ENCODE data around the gene PRLR. TPM values are rescaled to one million over a fixed set of nuclear protein-coding genes. Genes with fewer than 3 reads are reported as not detected.

PRLR gene
- total RNA-seq, 1 donor from 2014 or later = 3.2 TPM

- intact Hi-C loops (cut with DNase I) = loop anchor here (10.0 kb wide), 1 partner anchor 827 kb away; no protein-coding TSS in a partner anchor
- no peaks in the 10 kb centered on the region for H3K4me1 ChIP-seq
- ATAC-seq (no peak), DNase-seq (no peak)
- no peak for TF ChIP-seq CTCF (IDR thresholded peaks at IDR 0.05)
- no peaks in the 10 kb centered on the region for H3K27me3 ChIP-seq (ENCODE audit: low read depth)
- H3K27ac ChIP-seq = no peak overlapping the region
- no peaks in the 10 kb centered on the region for H3K36me3 ChIP-seq
- no peak overlapping the region for H3K4me3 ChIP-seq
- H3K9me3 ChIP-seq = no peaks in the 10 kb centered on the region
Measured at GRCh38 chr5:35098214-35098613, 132.1 kb downstream of the PRLR start.

- intact Hi-C loops (cut with DNase I) = loop anchor here (10.0 kb wide), 1 partner anchor 828 kb away; no protein-coding TSS in a partner anchor
- Histone ChIP-seq H3K27me3 (ENCODE audit: low read depth) (no peaks in the 10 kb centered on the region), H3K36me3 (no peaks in the 10 kb centered on the region), H3K4me3 (no peak overlapping the region), H3K9me3 (no peaks in the 10 kb centered on the region), H3K27ac (no peak overlapping the region), H3K4me1 (no peaks in the 10 kb centered on the region)
- DNase-seq (no peak), ATAC-seq (no peak)
- TF ChIP-seq CTCF (IDR thresholded peaks at IDR 0.05) = no peak
Measured at GRCh38 chr5:35096932-35097331, 133.4 kb downstream of the PRLR start.

GRCh38 chr5:35096216-35096615 lies 134.1 kb downstream of the PRLR start:
- intact Hi-C loops (cut with DNase I) = loop anchor here (10.0 kb wide), 1 partner anchor 829 kb away; no protein-coding TSS in a partner anchor
- TF ChIP-seq CTCF (IDR thresholded peaks at IDR 0.05) = no peak
- ATAC-seq (no peak), DNase-seq (no peak)
- H3K36me3 ChIP-seq = no peaks in the 10 kb centered on the region
- no peaks in the 10 kb centered on the region for H3K4me1 ChIP-seq
- H3K27me3 ChIP-seq (ENCODE audit: low read depth) = no peaks in the 10 kb centered on the region
- H3K4me3 ChIP-seq = no peak overlapping the region
- H3K27ac ChIP-seq = no peak overlapping the region
- no peaks in the 10 kb centered on the region for H3K9me3 ChIP-seq

- H3K9me3 ChIP-seq = no peaks in the 10 kb centered on the region
- no peak overlapping the region for H3K4me3 ChIP-seq
- intact Hi-C loops (cut with DNase I) = loop anchor here (10.0 kb wide), 1 partner anchor 829 kb away; no protein-coding TSS in a partner anchor
- no peaks in the 10 kb centered on the region for H3K27me3 ChIP-seq (ENCODE audit: low read depth)
- H3K27ac ChIP-seq = no peak overlapping the region
- ATAC-seq (no peak), DNase-seq (no peak)
- no peak for TF ChIP-seq CTCF (IDR thresholded peaks at IDR 0.05)
- H3K36me3 ChIP-seq = no peaks in the 10 kb centered on the region
- no peaks in the 10 kb centered on the region for H3K4me1 ChIP-seq
Measured at GRCh38 chr5:35095366-35095765, 134.9 kb downstream of the PRLR start.

GRCh38 chr5:35094948-35095347 lies 135.3 kb downstream of the PRLR start:
- intact Hi-C loops (cut with DNase I) = loop anchor here (10.0 kb wide), 1 partner anchor 830 kb away; no protein-coding TSS in a partner anchor
- H3K4me1 ChIP-seq = no peaks in the 10 kb centered on the region
- no peak overlapping the region for H3K27ac ChIP-seq
- no peaks in the 10 kb centered on the region for H3K9me3 ChIP-seq
- no peak for ATAC-seq
- H3K4me3 ChIP-seq = no peak overlapping the region
- H3K36me3 ChIP-seq = no peaks in the 10 kb centered on the region
- no peak for DNase-seq
- TF ChIP-seq CTCF (IDR thresholded peaks at IDR 0.05) = no peak
- no peaks in the 10 kb centered on the region for H3K27me3 ChIP-seq (ENCODE audit: low read depth)

All from lower lobe of right lung (tissue), 2 donors.